Measurements from ENCODE around the gene LMX1B.

DNA sequence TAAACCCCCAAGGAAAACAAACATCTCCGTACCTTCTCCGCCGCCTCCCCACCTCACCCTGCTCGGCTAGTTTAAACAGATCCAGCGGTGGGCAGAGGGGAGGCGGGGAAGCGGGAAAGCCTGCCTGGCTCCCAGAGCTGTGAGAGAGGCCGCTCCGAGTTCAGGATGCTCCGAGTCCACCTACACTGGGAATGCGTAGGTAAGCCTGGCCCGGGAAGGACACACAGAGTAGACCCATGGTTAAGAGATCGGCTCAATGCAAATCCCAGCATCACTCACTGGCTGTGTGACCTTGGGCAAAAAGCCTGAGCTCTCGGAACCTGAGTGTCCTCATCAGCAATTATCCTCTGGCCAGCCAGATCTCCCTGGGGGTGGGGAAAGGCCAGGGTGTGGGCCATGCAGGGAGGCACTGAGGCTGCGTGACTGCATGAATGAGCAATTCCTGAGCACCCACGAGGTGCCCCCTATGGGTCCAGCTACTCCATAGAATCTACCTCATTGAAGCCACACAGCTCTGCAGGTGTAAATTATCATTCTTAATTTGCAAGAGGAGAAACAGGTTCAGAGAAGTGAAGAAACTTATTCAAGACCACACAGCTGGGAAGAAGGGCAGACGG is 30.5 kb upstream of the LMX1B start:
- TF ChIP-seq, protein P1, sequence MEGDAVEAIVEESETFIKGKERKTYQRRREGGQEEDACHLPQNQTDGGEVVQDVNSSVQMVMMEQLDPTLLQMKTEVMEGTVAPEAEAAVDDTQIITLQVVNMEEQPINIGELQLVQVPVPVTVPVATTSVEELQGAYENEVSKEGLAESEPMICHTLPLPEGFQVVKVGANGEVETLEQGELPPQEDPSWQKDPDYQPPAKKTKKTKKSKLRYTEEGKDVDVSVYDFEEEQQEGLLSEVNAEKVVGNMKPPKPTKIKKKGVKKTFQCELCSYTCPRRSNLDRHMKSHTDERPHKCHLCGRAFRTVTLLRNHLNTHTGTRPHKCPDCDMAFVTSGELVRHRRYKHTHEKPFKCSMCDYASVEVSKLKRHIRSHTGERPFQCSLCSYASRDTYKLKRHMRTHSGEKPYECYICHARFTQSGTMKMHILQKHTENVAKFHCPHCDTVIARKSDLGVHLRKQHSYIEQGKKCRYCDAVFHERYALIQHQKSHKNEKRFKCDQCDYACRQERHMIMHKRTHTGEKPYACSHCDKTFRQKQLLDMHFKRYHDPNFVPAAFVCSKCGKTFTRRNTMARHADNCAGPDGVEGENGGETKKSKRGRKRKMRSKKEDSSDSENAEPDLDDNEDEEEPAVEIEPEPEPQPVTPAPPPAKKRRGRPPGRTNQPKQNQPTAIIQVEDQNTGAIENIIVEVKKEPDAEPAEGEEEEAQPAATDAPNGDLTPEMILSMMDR (IDR thresholded peaks at IDR 0.05; ENCODE audit: low read depth, low read length, poor library complexity, severe bottlenecking) = no peak
- no peak for TF ChIP-seq EZH2phosphoT487 (IDR thresholded peaks at IDR 0.05; ENCODE audit: borderline replicate concordance, low read length)
